CD14-positive monocyte (primary cell): ENCODE results near the gene NFIC. TPM values are rescaled to one million over a fixed set of nuclear protein-coding genes. Genes with fewer than 3 reads are reported as not detected.
A peak's percentile ranks its signal among the peaks of the same experiment; 100 is the strongest.

ENCODE experiments used
- DNase-seq, 3 donors: peaks; one replicate each; pipeline ENCODE4 v3.0.0-alpha.2; 2011 to 2022
- H2AFZ ChIP-seq: 2 replicates; pipeline ENCODE4 v1.6.0; 2012; ENCODE audit warnings: mild to moderate bottlenecking, low read depth, low read length, inconsistent platforms; ENCODE audit not compliant: insufficient read depth, poor library complexity, severe bottlenecking
- H3K27ac ChIP-seq, 2 donors: 1 replicate in 1 of 2; 2 replicates in 1 of 2; pipeline ENCODE4 v1.5.1; 2012 to 2013; ENCODE audit warnings: low read length in 2 of 2, control low read depth in 1 of 2, inconsistent platforms in 1 of 2, low read depth in 1 of 2, mild to moderate bottlenecking in 1 of 2
- H3K27me3 ChIP-seq, 2 donors: one replicate each; pipeline versions ENCODE4 v1.6.0 to v1.6.1; 2011 to 2013; ENCODE audit warnings: low read length in 2 of 2; ENCODE audit not compliant: control insufficient read depth in 2 of 2, insufficient read depth in 2 of 2
- H3K36me3 ChIP-seq, 2 donors: replicated peaks in 1 of 2; 1 replicate in 1 of 2; 2 replicates in 1 of 2; pipeline versions ENCODE4 v1.5.1 to v1.6.1; 2012 to 2013; ENCODE audit warnings: low read length in 2 of 2, control low read depth in 1 of 2, inconsistent platforms in 1 of 2, mild to moderate bottlenecking in 1 of 2; ENCODE audit not compliant: insufficient read depth in 2 of 2, control insufficient read depth in 1 of 2
- H3K4me1 ChIP-seq, 2 donors: 1 replicate in 1 of 2; 2 replicates in 1 of 2; pipeline versions ENCODE4 v1.5.1 to v1.6.1; 2012 to 2013; ENCODE audit warnings: low read length in 2 of 2, control low read depth in 1 of 2, inconsistent platforms in 1 of 2, mild to moderate bottlenecking in 1 of 2, moderate library complexity in 1 of 2; ENCODE audit not compliant: insufficient read depth in 2 of 2, control insufficient read depth in 1 of 2
- H3K4me2 ChIP-seq: replicated peaks from 2 replicates; pipeline ENCODE3; 2012; ENCODE audit warnings: low read length, moderate library complexity, mild to moderate bottlenecking; ENCODE audit not compliant: poor library complexity, severe bottlenecking; ENCODE audit errors: extremely low read depth
- H3K4me3 ChIP-seq, 3 experiments: fragments of 200-600 bp in 1 of 3; sonication (generic) in 1 of 3; replicated peaks in 1 of 3; 1 replicate in 2 of 3; 2 replicates in 1 of 3; pipeline ENCODE4 v1.5.1; 2011 to 2013; ENCODE audit warnings: low read length in 3 of 3, mild to moderate bottlenecking in 3 of 3, control low read depth in 2 of 3, low read depth in 2 of 3, inconsistent platforms in 1 of 3, moderate library complexity in 1 of 3
- H3K79me2 ChIP-seq: 2 replicates; pipeline ENCODE4 v1.6.0; 2012; ENCODE audit warnings: mild to moderate bottlenecking, control low read depth, inconsistent platforms, low read length, moderate library complexity; ENCODE audit not compliant: insufficient read depth
- H3K9ac ChIP-seq: 2 replicates; pipeline ENCODE4 v1.6.0; 2017; ENCODE audit warnings: low read length, mild to moderate bottlenecking; ENCODE audit not compliant: insufficient read depth, poor library complexity, severe bottlenecking
- H3K9me3 ChIP-seq, 2 donors: replicated peaks in 1 of 2; 1 replicate in 1 of 2; 2 replicates in 1 of 2; pipeline versions ENCODE4 v1.5.1 to v1.6.1; 2012 to 2013; ENCODE audit warnings: low read length in 2 of 2, control low read depth in 1 of 2; ENCODE audit not compliant: control insufficient read depth in 1 of 2, insufficient read depth in 1 of 2
- H4K20me1 ChIP-seq: 2 replicates; pipeline ENCODE4 v1.6.0; 2012; ENCODE audit warnings: mild to moderate bottlenecking, low read length, control low read depth, moderate library complexity; ENCODE audit not compliant: insufficient read depth
- H3K27ac Mint-ChIP-seq, 7 donors: one replicate each; pipeline ENCODE4 v1.8.0; 2020; ENCODE audit warnings: mild to moderate bottlenecking in 7 of 7, mixed read lengths in 7 of 7, moderate library complexity in 6 of 7, inconsistent platforms in 2 of 7
- H3K27me3 Mint-ChIP-seq, 3 donors: one replicate each; pipeline ENCODE4 v1.8.0; 2021 to 2022; ENCODE audit warnings: low read depth in 3 of 3, mild to moderate bottlenecking in 3 of 3, mixed read lengths in 3 of 3, moderate library complexity in 3 of 3, inconsistent platforms in 1 of 3
- H3K36me3 Mint-ChIP-seq, 2 donors: one replicate each; pipeline ENCODE4 v1.8.0; 2020; ENCODE audit warnings: mixed read lengths in 2 of 2, inconsistent platforms in 1 of 2, mild to moderate bottlenecking in 1 of 2
- H3K4me1 Mint-ChIP-seq: one replicate; pipeline ENCODE4 v1.8.0; 2020; ENCODE audit warnings: mild to moderate bottlenecking, mixed read lengths
- H3K4me3 Mint-ChIP-seq, 2 donors: one replicate each; pipeline ENCODE4 v1.8.0; 2020; ENCODE audit warnings: mild to moderate bottlenecking in 2 of 2, mixed read lengths in 2 of 2, moderate library complexity in 1 of 2
- H3K9me3 Mint-ChIP-seq, 7 donors: one replicate each; pipeline ENCODE4 v1.8.0; 2020 to 2022; ENCODE audit warnings: mixed read lengths in 7 of 7, mild to moderate bottlenecking in 6 of 7, moderate library complexity in 6 of 7, inconsistent platforms in 2 of 7
- whole genome bisulfite sequencing: methylation state at CpG from one replicate; pipeline ENCODE4 v1.1.5; 2013; ENCODE audit warnings: missing lambda C conversion rate; ENCODE audit not compliant: insufficient coverage; 5-methylcytosine and 5-hydroxymethylcytosine counted together
- intact Hi-C, 2 donors: fragments of 100-400 bp; cut with micrococcal nuclease; formaldehyde crosslinking; loops; one replicate each; pipeline versions ENCODE4 v1.15.0 to v1.15.1; 2023
- polyA plus RNA-seq, 3 donors: library from polyadenylated mRNA; depleted of rRNA in 1 of 3; unstranded in 2 of 3; stranded (reverse) in 1 of 3; fragments of 300-500 nt in 2 of 3; fragments of >200 nt in 1 of 3; fragmentation: Illumina TruSeq in 2 of 3; gene quantifications; 1 replicate in 2 of 3; 2 replicates in 1 of 3; pipeline ENCODE4 v1.2.3, GENCODE V29; 2012 to 2021
- TF ChIP-seq, protein P1 (sequence below): fragments of 200-600 bp; IDR thresholded peaks from one replicate; pipeline ENCODE4 v1.8.0; 2022; ENCODE audit warnings: antibody characterized with exemption, mild to moderate bottlenecking

The NFIC gene
- polyA plus RNA-seq, 3 donors: 7.0 to 13.8 (median 11.5) TPM

- Histone ChIP-seq H3K4me1 (peaks cover 42 to 51% of the 10 kb centered on the region in 2 donors), H3K4me2 (peak overlapping the region; percentile 98), H3K79me2 (peaks cover 97% of the 10 kb centered on the region), H2AFZ (no peak overlapping the region), H3K4me3 (peak overlapping the region in 1 of 3 experiments; percentile 94), H4K20me1 (peaks cover 75% of the 10 kb centered on the region), H3K27ac (peak overlapping the region in 1 of 2 donors; percentile 74), H3K36me3 (peaks cover 0 to 10% of the 10 kb centered on the region in 2 donors), H3K27me3 (no peaks in the 10 kb centered on the region), H3K9ac (peak overlapping the region; percentile 77), H3K9me3 (no peaks in the 10 kb centered on the region)
- H3K9me3 Mint-ChIP-seq: peaks cover 0 to 4% (median 0%) of the 10 kb centered on the region in 7 donors
- peaks cover 6 to 25% of the 10 kb centered on the region in 2 donors for H3K36me3 Mint-ChIP-seq
- H3K27ac Mint-ChIP-seq: peak overlapping the region in 6 of 7 donors; percentile 24 to 88 (median 76)
- peak overlapping the region; percentile 26 to 86 for H3K4me3 Mint-ChIP-seq
- WGBS: 65% methylated on average over 14 of the region's 14 CpGs
- peaks cover 59% of the 10 kb centered on the region for H3K4me1 Mint-ChIP-seq
- DNase-seq: no peak
- intact Hi-C loops: no loop called here
- H3K27me3 Mint-ChIP-seq: no peaks in the 10 kb centered on the region
- TF ChIP-seq, protein P1, sequence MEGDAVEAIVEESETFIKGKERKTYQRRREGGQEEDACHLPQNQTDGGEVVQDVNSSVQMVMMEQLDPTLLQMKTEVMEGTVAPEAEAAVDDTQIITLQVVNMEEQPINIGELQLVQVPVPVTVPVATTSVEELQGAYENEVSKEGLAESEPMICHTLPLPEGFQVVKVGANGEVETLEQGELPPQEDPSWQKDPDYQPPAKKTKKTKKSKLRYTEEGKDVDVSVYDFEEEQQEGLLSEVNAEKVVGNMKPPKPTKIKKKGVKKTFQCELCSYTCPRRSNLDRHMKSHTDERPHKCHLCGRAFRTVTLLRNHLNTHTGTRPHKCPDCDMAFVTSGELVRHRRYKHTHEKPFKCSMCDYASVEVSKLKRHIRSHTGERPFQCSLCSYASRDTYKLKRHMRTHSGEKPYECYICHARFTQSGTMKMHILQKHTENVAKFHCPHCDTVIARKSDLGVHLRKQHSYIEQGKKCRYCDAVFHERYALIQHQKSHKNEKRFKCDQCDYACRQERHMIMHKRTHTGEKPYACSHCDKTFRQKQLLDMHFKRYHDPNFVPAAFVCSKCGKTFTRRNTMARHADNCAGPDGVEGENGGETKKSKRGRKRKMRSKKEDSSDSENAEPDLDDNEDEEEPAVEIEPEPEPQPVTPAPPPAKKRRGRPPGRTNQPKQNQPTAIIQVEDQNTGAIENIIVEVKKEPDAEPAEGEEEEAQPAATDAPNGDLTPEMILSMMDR: no peak
Observed at GRCh38 chr19:3370214-3370720, 3.9 kb downstream of the NFIC start.

GRCh38 chr19:3370728-3371591 is 4.6 kb downstream of the NFIC start:
- H3K79me2 ChIP-seq: peaks cover 98% of the 10 kb centered on the region
- no peaks in the 10 kb centered on the region for H3K27me3 ChIP-seq
- peaks cover 36 to 45% of the 10 kb centered on the region in 2 donors for H3K4me1 ChIP-seq
- no peak overlapping the region for H3K4me3 ChIP-seq
- H2AFZ ChIP-seq: no peak overlapping the region
- H3K27ac ChIP-seq: peak overlapping the region in 1 of 2 donors; percentile 74
- Mint-ChIP-seq H3K4me3 (no peak overlapping the region), H3K4me1 (peaks cover 54% of the 10 kb centered on the region), H3K36me3 (peaks cover 7 to 30% of the 10 kb centered on the region in 2 donors), H3K9me3 (peaks cover 0 to 4% (median 0%) of the 10 kb centered on the region in 7 donors), H3K27ac (peak overlapping the region in 6 of 7 donors; percentile 24 to 88 (median 77)), H3K27me3 (no peaks in the 10 kb centered on the region)
- H3K4me2 ChIP-seq: no peak overlapping the region
- H4K20me1 ChIP-seq: peaks cover 77% of the 10 kb centered on the region
- TF ChIP-seq, protein P1: no peak
- intact Hi-C loops: no loop called here
- no peak for DNase-seq
- H3K9ac ChIP-seq: peak overlapping the region; percentile 32
- peaks cover 0 to 10% of the 10 kb centered on the region in 2 donors for H3K36me3 ChIP-seq
- 80% methylated on average over 19 of the region's 25 CpGs for WGBS
- H3K9me3 ChIP-seq: no peaks in the 10 kb centered on the region
